Prostate gland (tissue), 2 donors: ENCODE data around the gene RNF213. TPM values are rescaled to one million over a fixed set of nuclear protein-coding genes. Genes with fewer than 3 reads are reported as not detected.
A peak's percentile ranks its signal among the peaks of the same experiment; 100 is the strongest.

Source experiments
- DNase-seq: peaks from one replicate; pipeline ENCODE4 v3.0.0-alpha.2; 2019; ENCODE audit warnings: low spot score
- H3K27ac ChIP-seq, 2 donors: fragments of 200-600 bp; sonication (generic); 2 replicates each; pipeline ENCODE4 v1.5.1; 2017 to 2019
- H3K27me3 ChIP-seq: fragments of 200-600 bp; sonication (generic); replicated peaks from 2 replicates; pipeline ENCODE4 v1.5.1; 2019; ENCODE audit not compliant: insufficient read depth
- H3K36me3 ChIP-seq, 2 donors: fragments of 200-600 bp; sonication (generic); 1 replicate in 1 of 2; 2 replicates in 1 of 2; pipeline versions ENCODE4 v1.5.1 to v1.8.1; 2017 to 2019
- H3K4me1 ChIP-seq: fragments of 200-600 bp; sonication (generic); replicated peaks from 2 replicates; pipeline ENCODE4 v1.5.1; 2019
- H3K4me3 ChIP-seq, 2 donors: fragments of 200-600 bp; sonication (generic); 2 replicates each; pipeline ENCODE4 v1.5.1; 2017 to 2019
- H3K9me3 ChIP-seq: fragments of 200-600 bp; sonication (generic); 2 replicates; pipeline ENCODE4 v1.5.1; 2017
- POLR2A ChIP-seq: fragments of 450-650 bp; IDR thresholded peaks from one replicate; pipeline ENCODE4 v1.6.1; 2016; ENCODE audit warnings: antibody characterized with exemption, mild to moderate bottlenecking
- POLR2AphosphoS5 ChIP-seq: sonication (generic); formaldehyde crosslinking; IDR thresholded peaks from one replicate; pipeline ENCODE4 v1.6.1; 2017; ENCODE audit warnings: antibody characterized with exemption
- WGBS: methylation state at CpG from one replicate; pipeline ENCODE4 v1.1.5; 2018; 5-methylcytosine and 5-hydroxymethylcytosine counted together
- intact Hi-C: fragments of 100-400 bp; cut with DNase I; formaldehyde crosslinking; loops from one replicate; pipeline ENCODE4 v1.14.2; 2022
- total RNA-seq, 2 donors: library from RNA; depleted of rRNA; stranded (reverse); fragments of >200 nt; gene quantifications; one replicate each; pipeline ENCODE4 v1.1.0, GENCODE V29; 2016
- TF ChIP-seq, protein P1 (sequence below), 4 experiments: fragments of 200-600 bp in 2 of 4; fragments of 450-650 bp in 2 of 4; sonication (generic) in 2 of 4; IDR thresholded peaks; 1 replicate in 3 of 4; 2 replicates in 1 of 4; pipeline ENCODE4 v1.5.1; 2016 to 2019; ENCODE audit warnings: antibody characterized with exemption in 4 of 4, mild to moderate bottlenecking in 2 of 4, moderate library complexity in 2 of 4

The RNF213 gene
- total RNA-seq, 2 donors from 2014 or later: 57.7 to 112 TPM

DNA sequence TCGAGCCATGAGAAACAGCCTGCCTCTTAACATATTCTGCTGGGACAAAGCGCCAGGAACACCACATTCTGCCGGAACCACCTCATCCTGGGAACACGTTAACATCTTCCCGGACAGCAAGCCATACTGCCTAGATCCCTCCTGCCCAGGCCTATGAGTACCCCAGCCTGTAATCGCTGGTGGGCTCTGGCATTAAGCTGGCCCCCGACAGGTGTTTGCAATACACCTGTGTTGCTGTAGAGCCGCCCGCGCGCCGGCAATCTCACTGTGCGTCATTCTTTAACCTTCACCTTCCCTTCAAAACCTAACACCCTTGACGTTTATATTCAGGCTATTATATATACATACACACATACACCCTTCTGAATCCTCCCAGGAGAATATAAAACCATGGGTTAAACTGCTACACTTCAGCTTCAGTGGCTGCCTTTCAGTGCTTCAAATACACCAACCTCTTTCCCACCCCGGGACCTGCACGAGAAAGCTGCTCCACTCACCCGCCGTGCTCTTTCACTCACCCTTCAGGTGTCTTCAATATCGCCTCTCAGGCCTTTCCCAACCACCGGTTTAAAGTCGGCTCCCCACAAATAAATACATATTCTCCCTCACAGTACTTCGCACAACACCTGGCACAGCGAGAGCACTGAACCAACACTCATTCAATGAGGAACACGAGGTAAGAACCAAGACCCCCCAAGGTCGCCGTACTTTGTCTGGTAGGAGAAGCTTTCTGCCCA is 153.3 kb downstream of the RNF213 start:
- H3K4me3 ChIP-seq: peak overlapping the region; percentile 81 to 93
- H3K9me3 ChIP-seq: no peaks in the 10 kb centered on the region
- no peak for TF ChIP-seq POLR2A
- no peak for TF ChIP-seq POLR2AphosphoS5
- TF ChIP-seq, protein P1, sequence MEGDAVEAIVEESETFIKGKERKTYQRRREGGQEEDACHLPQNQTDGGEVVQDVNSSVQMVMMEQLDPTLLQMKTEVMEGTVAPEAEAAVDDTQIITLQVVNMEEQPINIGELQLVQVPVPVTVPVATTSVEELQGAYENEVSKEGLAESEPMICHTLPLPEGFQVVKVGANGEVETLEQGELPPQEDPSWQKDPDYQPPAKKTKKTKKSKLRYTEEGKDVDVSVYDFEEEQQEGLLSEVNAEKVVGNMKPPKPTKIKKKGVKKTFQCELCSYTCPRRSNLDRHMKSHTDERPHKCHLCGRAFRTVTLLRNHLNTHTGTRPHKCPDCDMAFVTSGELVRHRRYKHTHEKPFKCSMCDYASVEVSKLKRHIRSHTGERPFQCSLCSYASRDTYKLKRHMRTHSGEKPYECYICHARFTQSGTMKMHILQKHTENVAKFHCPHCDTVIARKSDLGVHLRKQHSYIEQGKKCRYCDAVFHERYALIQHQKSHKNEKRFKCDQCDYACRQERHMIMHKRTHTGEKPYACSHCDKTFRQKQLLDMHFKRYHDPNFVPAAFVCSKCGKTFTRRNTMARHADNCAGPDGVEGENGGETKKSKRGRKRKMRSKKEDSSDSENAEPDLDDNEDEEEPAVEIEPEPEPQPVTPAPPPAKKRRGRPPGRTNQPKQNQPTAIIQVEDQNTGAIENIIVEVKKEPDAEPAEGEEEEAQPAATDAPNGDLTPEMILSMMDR (IDR thresholded peaks at IDR 0.05): no peak
- WGBS: 35% methylated on average over 26 of the region's 26 CpGs
- H3K4me1 ChIP-seq: peaks cover 7% of the 10 kb centered on the region
- H3K27ac ChIP-seq: no peak overlapping the region
- H3K27me3 ChIP-seq: no peaks in the 10 kb centered on the region
- no peak for DNase-seq
- H3K36me3 ChIP-seq: no peaks in the 10 kb centered on the region
- intact Hi-C loops: no loop called here

DNA sequence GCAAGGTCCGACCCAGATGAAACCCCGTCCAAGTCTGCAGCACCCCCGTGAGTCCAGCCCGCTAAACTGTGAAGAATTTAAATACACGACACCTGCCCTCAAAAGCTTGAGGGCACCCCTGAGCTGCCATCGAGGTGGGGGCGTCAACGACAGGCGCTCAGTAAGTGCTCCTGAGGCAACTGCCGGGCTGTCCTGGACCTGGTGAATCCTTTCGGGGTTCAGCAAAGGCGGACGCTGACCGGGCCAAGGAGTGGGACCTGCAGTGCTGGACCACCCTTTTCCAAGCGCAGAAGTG is 153.8 kb downstream of the RNF213 start:
- no peaks in the 10 kb centered on the region for H3K27me3 ChIP-seq
- H3K27ac ChIP-seq: peak overlapping the region; percentile 91 to 98
- H3K9me3 ChIP-seq: no peaks in the 10 kb centered on the region
- 0% methylated on average over 15 of the region's 15 CpGs for WGBS
- peaks cover 7% of the 10 kb centered on the region for H3K4me1 ChIP-seq
- intact Hi-C loops: no loop called here
- H3K36me3 ChIP-seq: no peaks in the 10 kb centered on the region
- TF ChIP-seq POLR2A: no peak
- no peak for TF ChIP-seq POLR2AphosphoS5
- TF ChIP-seq, protein P1 (IDR thresholded peaks at IDR 0.05): no peak
- peak overlapping the region; percentile 81 to 93 for H3K4me3 ChIP-seq
- DNase-seq: no peak

DNA sequence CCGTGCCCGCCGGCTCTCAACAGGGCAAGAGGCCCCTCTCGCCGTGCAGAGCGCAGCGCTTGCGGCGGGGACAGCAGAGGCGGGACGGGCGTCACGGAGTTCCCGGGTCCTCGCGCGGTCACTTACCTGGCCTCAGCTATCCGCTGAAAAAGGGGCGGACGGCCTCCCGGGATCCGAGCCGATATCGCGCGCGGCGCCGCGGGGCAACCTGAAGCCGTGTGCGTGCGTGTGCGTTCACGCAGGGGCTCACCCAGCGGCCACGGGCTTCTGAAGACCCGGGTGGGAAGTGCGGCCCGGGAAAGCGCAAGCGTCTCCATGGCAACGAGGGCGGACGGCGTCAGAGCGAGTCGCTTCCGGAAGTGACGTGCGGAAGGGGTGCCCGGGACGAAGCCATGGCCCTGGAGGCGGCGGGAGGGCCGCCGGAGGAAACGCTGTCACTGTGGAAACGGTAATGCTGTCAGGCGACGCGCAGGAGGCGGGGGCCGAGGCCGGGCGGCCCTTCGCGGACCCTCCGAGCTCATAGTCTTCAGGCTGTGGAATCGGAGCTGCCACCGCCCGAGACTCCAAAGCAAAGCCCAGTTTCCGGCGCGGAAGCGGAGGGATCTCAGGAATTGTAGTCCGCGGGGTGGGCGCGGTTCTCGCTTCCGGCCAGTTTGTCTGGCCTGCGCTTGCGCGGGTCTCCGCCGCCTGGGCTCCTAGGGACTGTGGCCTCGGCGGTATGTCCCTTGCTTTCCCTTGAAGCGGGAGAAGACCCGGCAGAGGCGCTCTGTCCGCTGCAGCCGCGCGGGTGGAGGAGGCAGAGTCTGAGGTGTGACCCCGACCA is 154.4 kb downstream of the RNF213 start, which contains the start of gene ENDOV:
Gene ENDOV (plus strand): TSS at position 365 of the 823 bp plus-strand sequence. CDS start 28 bp downstream, at position 393.
- intact Hi-C loops: no loop called here
- DNase-seq: peak; percentile 93
- whole genome bisulfite sequencing: under 1% methylated on average over 77 of the region's 97 CpGs
- TF ChIP-seq, protein P1 (IDR thresholded peaks at IDR 0.05): peak in 1 of 4 experiments; percentile 18
- peak; percentile 89 for TF ChIP-seq POLR2AphosphoS5
- peak; percentile 26 for TF ChIP-seq POLR2A
- Histone ChIP-seq H3K4me3 (peak within 1 kb of the TSS; percentile 81 to 93), H3K27ac (peak within 1 kb of the TSS; percentile 91 to 98), H3K36me3 (no peaks in the 10 kb centered on the region), H3K4me1 (peaks cover 7% of the 10 kb centered on the region), H3K9me3 (no peaks in the 10 kb centered on the region), H3K27me3 (no peaks in the 10 kb centered on the region)

DNA sequence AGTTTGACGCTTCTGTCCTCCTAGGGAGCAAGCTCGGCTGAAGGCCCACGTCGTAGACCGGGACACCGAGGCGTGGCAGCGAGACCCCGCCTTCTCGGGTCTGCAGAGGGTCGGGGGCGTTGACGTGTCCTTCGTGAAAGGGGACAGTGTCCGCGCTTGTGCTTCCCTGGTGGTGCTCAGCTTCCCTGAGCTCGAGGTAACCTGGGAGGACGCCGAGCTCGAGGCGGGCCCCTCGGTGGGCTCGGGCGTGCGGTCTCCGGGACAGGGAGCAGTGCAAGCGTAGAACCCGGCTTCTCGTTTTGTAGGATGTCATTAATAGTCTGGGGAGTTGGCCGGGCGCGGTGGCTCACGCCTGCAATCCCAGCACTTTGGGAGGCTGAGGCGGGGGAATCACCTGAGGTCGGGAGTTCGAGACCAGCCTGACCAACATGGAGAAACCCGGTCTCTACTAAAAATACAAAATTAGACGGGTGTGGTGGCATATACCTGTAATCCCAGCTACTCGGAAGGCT is 155.0 kb downstream of the RNF213 start:
- TF ChIP-seq POLR2AphosphoS5: no peak
- no peak for TF ChIP-seq POLR2A
- TF ChIP-seq, protein P1 (IDR thresholded peaks at IDR 0.05): no peak
- H3K27me3 ChIP-seq: no peaks in the 10 kb centered on the region
- no peak for DNase-seq
- WGBS: 7% methylated on average over 39 of the region's 39 CpGs
- peak overlapping the region; percentile 81 to 93 for H3K4me3 ChIP-seq
- intact Hi-C loops: no loop called here
- no peaks in the 10 kb centered on the region for H3K9me3 ChIP-seq
- H3K36me3 ChIP-seq: no peaks in the 10 kb centered on the region
- H3K27ac ChIP-seq: peak overlapping the region; percentile 91 to 98
- peaks cover 7% of the 10 kb centered on the region for H3K4me1 ChIP-seq
